Activated T-helper 1 cell treated with anti-CD3 and anti-CD28 coated beads, Interleukin-2, amount 50 U/mL, for 16 hours (primary cell): ENCODE data around the gene CRTC1.
"Not testable (repeated sequence)": the region's sequence is repeated elsewhere in the genome, so short reads cannot be mapped to it uniquely, and the experiment has no call there.

Experiments used
- DNase-seq, 2 donors: peaks; one replicate each; pipeline ENCODE4 v3.0.0-alpha.2; 2020; ENCODE audit warnings: low read depth in 1 of 2, low spot score in 1 of 2

CRTC1 gene

GRCh38 chr19:18798384-18799352, 115.2 kb downstream of the CRTC1 start:
- no peak for DNase-seq

- DNase-seq: no peak
Measured at GRCh38 chr19:18799389-18799970, 116.0 kb downstream of the CRTC1 start.

GRCh38 chr19:18800079-18800478, 116.6 kb downstream of the CRTC1 start:
- no peak for DNase-seq

- DNase-seq: no peak
Measured at GRCh38 chr19:18800636-18801035, 117.2 kb downstream of the CRTC1 start.

GRCh38 chr19:18802354-18802753, 118.9 kb downstream of the CRTC1 start:
- DNase-seq: no peak

GRCh38 chr19:18803550-18804138, 120.2 kb downstream of the CRTC1 start:
- DNase-seq: no peak

- DNase-seq: no peak
Measured at GRCh38 chr19:18804139-18804601, 120.7 kb downstream of the CRTC1 start.

GRCh38 chr19:18804643-18805042, 121.2 kb downstream of the CRTC1 start:
- DNase-seq: no peak

GRCh38 chr19:18807861-18808331, 124.4 kb downstream of the CRTC1 start:
- no peak for DNase-seq

GRCh38 chr19:18809149-18809868, 125.8 kb downstream of the CRTC1 start:
- DNase-seq: no peak

GRCh38 chr19:18811638-18812037, 128.2 kb downstream of the CRTC1 start:
- DNase-seq: not testable (repeated sequence)

GRCh38 chr19:18814063-18814462, 130.6 kb downstream of the CRTC1 start:
- no peak for DNase-seq

- DNase-seq: no peak
Measured at GRCh38 chr19:18815673-18816072, 132.2 kb downstream of the CRTC1 start.

- DNase-seq: not testable (repeated sequence)
Measured at GRCh38 chr19:18816645-18817044, 133.2 kb downstream of the CRTC1 start.

- DNase-seq: no peak
Measured at GRCh38 chr19:18817574-18817973, 134.1 kb downstream of the CRTC1 start.

GRCh38 chr19:18828786-18829185, 145.3 kb downstream of the CRTC1 start:
- no peak for DNase-seq

- no peak for DNase-seq
Measured at GRCh38 chr19:18830488-18830887, 147.0 kb downstream of the CRTC1 start.

- DNase-seq: peak; percentile 93
Measured at GRCh38 chr19:18831524-18832305, 148.2 kb downstream of the CRTC1 start, which contains the start of gene UPF1. Gene UPF1, plus strand, starts transcription at chr19:18831959. Its CDS starts 251 bp downstream, at chr19:18832210.
